Activated naive CD4-positive, alpha-beta T cell treated with anti-CD3 and anti-CD28 coated beads, Interleukin-2, amount 10 ng/mL, durations not matched to agents 7 days and 5 days (primary cell): ENCODE results near the gene THAP5.

ENCODE experiments used
- CTCF ChIA-PET: fragments of 350-600 bp; sonication (Branson Sonifier 250); formaldehyde crosslinking; loops from one replicate; lab custom pipeline; 2021; ENCODE audit warnings: antibody characterized with exemption; lab: Charles Lee
- DNase-seq: peaks from one replicate; pipeline ENCODE4 v3.0.0-alpha.2; 2020
- H3K27ac Mint-ChIP-seq: one replicate; pipeline ENCODE4 v1.8.0; 2021; ENCODE audit warnings: mild to moderate bottlenecking, moderate library complexity, mixed read lengths
- H3K27me3 Mint-ChIP-seq: one replicate; pipeline ENCODE4 v1.8.0; 2021; ENCODE audit warnings: mild to moderate bottlenecking, mixed read lengths
- H3K36me3 Mint-ChIP-seq: one replicate; pipeline ENCODE4 v1.8.0; 2021; ENCODE audit warnings: mixed read lengths
- H3K4me1 Mint-ChIP-seq: one replicate; pipeline ENCODE4 v1.8.0; 2021; ENCODE audit warnings: mixed read lengths
- H3K4me3 Mint-ChIP-seq: one replicate; pipeline ENCODE4 v1.8.0; 2021; ENCODE audit warnings: mild to moderate bottlenecking, moderate library complexity, mixed read lengths
- H3K9me3 Mint-ChIP-seq: one replicate; pipeline ENCODE4 v1.8.0; 2021; ENCODE audit warnings: mixed read lengths

The THAP5 gene

DNA sequence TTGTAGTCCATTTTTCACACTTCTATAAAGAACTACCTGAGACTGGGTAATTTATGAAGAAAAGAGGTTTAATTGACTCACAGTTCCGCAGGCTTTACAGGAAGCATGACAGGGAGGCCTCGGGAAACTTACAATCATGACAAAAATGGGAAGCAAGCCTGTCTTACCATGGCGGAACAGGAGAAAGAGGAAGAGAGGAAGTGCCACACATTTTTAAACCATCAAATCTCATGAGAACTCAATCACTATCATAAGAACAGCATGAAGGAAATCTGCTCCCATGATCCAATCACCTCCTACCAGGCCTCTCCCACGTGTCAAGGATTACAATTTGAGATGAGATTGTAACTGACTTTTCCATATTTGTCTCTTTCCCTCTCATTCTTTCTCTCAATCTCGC is 34.2 kb downstream of the THAP5 start:
- CTCF ChIA-PET = no interaction called here
- Mint-ChIP-seq H3K27ac (peak overlapping the region; percentile 34), H3K9me3 (no peaks in the 10 kb centered on the region), H3K27me3 (peaks cover 17% of the 10 kb centered on the region), H3K4me3 (no peak overlapping the region), H3K36me3 (no peaks in the 10 kb centered on the region), H3K4me1 (no peaks in the 10 kb centered on the region)
- DNase-seq = no peak

DNA sequence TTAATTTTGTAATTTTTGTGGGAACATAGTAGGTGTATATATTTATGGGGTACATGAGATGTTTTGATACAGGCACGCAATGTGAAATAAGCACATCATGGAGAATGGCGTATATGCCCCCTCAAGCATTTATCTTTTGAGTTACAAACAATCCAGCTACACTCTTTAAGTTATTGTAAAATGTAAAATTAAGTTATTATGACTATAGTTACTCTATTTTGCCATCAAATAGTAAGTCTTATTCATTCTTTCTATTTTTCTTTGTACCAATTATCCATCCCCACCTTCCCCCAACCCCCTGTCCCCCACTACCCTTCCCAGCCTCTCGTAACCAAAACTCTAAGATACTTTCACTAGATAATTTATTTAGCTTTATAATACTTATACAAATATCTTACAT is 35.8 kb downstream of the THAP5 start:
- H3K36me3 Mint-ChIP-seq = no peaks in the 10 kb centered on the region
- DNase-seq = no peak
- peaks cover 17% of the 10 kb centered on the region for H3K27me3 Mint-ChIP-seq
- CTCF ChIA-PET = no interaction called here
- no peak overlapping the region for H3K4me3 Mint-ChIP-seq
- H3K27ac Mint-ChIP-seq = no peak overlapping the region
- no peaks in the 10 kb centered on the region for H3K9me3 Mint-ChIP-seq
- H3K4me1 Mint-ChIP-seq = no peaks in the 10 kb centered on the region

DNA sequence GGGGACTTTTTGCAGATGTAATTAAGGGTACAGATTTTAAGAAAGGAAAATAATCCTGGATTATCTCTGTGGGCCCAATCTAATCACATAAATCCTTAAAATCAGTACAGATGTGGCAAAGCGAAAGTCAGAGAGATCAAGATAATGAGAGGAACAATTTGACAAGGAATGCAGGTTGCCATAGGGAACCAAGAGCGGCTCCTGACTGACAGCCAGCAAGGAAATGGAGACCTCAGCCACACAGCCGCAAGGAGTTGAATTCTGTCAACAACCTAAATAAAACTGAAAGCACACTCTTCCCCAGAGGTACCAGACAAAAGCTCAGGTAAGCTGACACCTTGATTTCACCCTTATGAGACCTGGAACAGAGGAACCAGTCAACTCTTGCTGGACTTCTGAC is 40.2 kb downstream of the THAP5 start:
- no peaks in the 10 kb centered on the region for H3K9me3 Mint-ChIP-seq
- no peak for DNase-seq
- peaks cover 3% of the 10 kb centered on the region for H3K27me3 Mint-ChIP-seq
- H3K4me3 Mint-ChIP-seq = no peak overlapping the region
- H3K36me3 Mint-ChIP-seq = peaks cover 1% of the 10 kb centered on the region
- no peak overlapping the region for H3K27ac Mint-ChIP-seq
- CTCF ChIA-PET = no interaction called here
- peaks cover 14% of the 10 kb centered on the region for H3K4me1 Mint-ChIP-seq

DNA sequence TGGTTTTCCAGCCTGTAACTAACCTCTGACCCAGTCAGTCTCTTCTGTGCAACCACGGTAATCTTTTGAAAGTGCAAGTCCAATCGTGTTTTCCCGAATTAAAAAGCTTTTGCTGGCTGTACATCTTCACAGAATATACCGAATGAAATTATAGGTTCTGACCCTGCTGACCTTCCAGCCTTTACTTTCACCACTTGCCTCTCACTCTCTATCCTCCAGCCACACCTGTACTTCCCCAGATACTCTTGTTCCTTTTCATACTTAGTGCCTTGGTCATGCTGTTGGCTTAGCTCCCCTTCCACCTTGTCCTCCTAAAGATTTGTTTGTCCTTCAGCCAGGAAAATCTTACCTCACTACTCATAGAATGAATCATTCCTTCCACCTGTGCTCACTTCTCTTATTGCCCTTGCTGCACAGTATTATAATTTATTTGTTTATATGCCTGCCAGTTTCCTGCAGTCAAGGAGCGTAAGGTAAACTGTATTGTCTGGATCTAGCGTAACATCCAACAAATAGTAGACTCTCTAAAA is 41.3 kb downstream of the THAP5 start:
- no peak overlapping the region for H3K4me3 Mint-ChIP-seq
- H3K27ac Mint-ChIP-seq = peak overlapping the region; percentile 17
- H3K36me3 Mint-ChIP-seq = peaks cover 1% of the 10 kb centered on the region
- CTCF ChIA-PET = no interaction called here
- H3K27me3 Mint-ChIP-seq = peaks cover 3% of the 10 kb centered on the region
- H3K4me1 Mint-ChIP-seq = peaks cover 25% of the 10 kb centered on the region
- DNase-seq = no peak
- no peaks in the 10 kb centered on the region for H3K9me3 Mint-ChIP-seq

DNA sequence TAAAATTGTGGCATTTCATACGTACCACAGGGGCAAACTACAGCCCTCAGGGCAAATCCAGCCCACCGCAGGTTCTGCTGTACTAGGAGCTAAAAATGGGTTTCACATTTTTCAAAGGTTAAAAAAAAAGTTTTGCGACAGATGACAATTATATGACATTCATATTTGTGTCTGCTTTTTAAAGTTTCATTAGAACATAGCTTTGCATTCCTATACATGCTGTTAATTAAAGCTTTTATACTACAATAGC is 42.8 kb downstream of the THAP5 start:
- CTCF ChIA-PET = interaction anchor here (0.5 kb wide), 1 partner anchor 345 kb away, joined by 3 read pairs; no protein-coding TSS in a partner anchor
- H3K27ac Mint-ChIP-seq = peak overlapping the region; percentile 99
- DNase-seq = no peak
- no peaks in the 10 kb centered on the region for H3K9me3 Mint-ChIP-seq
- H3K4me3 Mint-ChIP-seq = peak overlapping the region; percentile 92
- H3K36me3 Mint-ChIP-seq = peaks cover 6% of the 10 kb centered on the region
- H3K4me1 Mint-ChIP-seq = peaks cover 37% of the 10 kb centered on the region
- H3K27me3 Mint-ChIP-seq = no peaks in the 10 kb centered on the region

DNA sequence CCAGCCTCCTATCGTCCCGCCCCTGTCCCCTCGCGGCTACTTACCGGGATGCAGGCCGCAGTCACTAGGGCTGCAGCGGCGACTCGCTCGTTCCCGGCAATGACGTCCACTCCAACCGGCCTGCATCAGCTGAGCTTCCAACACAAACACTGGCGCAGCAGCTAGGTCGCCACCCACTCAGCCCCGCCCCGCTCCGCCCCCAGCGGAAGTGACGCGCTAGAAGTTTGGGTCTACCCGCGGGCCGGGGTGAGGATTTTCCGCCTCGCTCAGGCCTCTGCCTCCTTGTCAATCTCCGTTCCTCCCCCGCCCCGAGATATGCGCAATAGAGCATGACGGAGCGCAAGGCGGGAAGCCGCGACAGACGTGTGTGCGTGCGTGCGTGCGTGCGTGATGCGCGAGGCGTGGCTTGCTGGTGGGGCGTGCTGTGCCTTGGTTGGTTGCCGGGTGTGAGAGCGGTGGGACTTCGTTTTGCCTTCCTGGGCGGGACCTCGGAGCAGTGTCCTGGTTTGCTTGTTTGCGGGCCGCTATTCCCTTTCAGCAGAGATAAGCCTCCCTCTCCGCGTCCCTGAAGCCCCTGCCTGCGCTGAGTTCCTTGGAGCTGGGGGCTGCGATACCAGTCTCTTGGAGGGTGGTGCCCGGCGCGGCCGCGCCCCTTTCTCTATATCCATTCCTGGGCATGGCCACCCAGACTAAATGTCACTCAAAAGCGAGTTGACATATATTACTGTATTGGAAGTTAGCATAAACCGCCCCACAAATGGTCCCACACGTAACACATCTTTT is 43.3 kb downstream of the THAP5 start, which contains the start of gene PNPLA8:
TSS of gene PNPLA8 (minus strand) at position 151 of the 783 bp plus-strand sequence. CDS start 10,644 bp downstream, outside the sequence.
- Mint-ChIP-seq H3K27me3 (no peaks in the 10 kb centered on the region), H3K4me1 (peaks cover 42% of the 10 kb centered on the region), H3K36me3 (peaks cover 10% of the 10 kb centered on the region), H3K4me3 (peak within 1 kb of the TSS; percentile 92), H3K9me3 (no peaks in the 10 kb centered on the region), H3K27ac (peak within 1 kb of the TSS; percentile 99)
- CTCF ChIA-PET = interaction anchor here (0.5 to 1.5 kb wide), 2 partner anchors 34 to 345 kb away, joined by 3 read pairs; no protein-coding TSS in a partner anchor
- peak; percentile 100 for DNase-seq

DNA sequence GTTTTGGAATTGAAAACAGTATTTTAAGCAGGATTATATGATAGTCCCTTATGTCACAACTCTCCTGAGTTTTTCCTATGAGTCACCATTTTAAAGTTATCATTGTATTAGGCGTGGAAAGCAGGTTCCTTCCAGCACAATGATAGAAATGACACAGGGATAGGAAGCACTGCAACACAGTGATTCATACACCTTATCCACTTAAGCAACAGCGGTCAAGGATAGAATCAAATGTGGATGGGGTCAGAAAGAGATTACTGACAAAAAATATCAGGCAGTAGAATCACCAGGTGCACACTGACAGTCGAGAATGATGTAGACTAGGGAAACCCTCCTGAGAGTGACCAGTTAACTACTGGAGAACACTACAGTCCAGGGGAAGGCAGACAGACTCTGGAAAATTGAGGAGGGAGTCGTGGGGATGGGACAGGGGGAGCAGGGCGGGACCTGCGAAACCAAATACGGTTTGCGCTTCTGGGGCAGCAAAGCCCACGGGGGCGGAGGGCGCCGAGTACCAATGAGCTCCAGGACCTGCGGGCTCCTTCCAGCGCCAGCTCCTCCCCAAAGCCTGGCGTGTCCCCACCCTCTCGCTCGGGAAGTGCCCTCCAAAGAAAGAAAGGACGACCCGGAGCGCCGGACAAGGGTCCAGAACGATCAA is 44.0 kb downstream of the THAP5 start:
- Mint-ChIP-seq H3K9me3 (no peaks in the 10 kb centered on the region), H3K4me1 (peaks cover 43% of the 10 kb centered on the region), H3K27ac (peak overlapping the region; percentile 99), H3K4me3 (peak overlapping the region; percentile 92), H3K27me3 (no peaks in the 10 kb centered on the region), H3K36me3 (peaks cover 12% of the 10 kb centered on the region)
- no peak for DNase-seq
- CTCF ChIA-PET = interaction anchor here (1.5 kb wide), 1 partner anchor 35 kb away, joined by 3 read pairs; no protein-coding TSS in a partner anchor

DNA sequence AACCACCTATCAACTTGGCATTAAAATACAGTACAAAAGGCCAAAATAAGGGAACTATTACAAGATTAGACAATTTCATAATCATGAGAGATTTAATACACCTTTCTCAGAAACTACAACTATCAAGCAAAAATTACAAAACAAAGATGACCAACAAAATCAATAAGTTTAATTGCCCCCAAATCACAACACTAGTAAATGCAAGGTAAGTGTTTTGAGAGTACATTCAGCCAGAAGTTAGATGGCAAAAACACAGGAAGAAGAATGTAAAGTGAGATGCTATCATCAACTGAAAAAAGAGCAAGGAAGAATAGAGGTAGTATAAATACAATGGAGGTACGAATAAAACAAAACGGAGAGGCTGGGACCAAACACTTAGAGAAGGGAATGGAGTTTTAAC is 46.7 kb downstream of the THAP5 start:
- Mint-ChIP-seq H3K27me3 (no peaks in the 10 kb centered on the region), H3K36me3 (peaks cover 29% of the 10 kb centered on the region), H3K4me3 (peak overlapping the region; percentile 1), H3K4me1 (peaks cover 43% of the 10 kb centered on the region), H3K9me3 (no peaks in the 10 kb centered on the region), H3K27ac (peak overlapping the region; percentile 19)
- DNase-seq = no peak
- CTCF ChIA-PET = no interaction called here

DNA sequence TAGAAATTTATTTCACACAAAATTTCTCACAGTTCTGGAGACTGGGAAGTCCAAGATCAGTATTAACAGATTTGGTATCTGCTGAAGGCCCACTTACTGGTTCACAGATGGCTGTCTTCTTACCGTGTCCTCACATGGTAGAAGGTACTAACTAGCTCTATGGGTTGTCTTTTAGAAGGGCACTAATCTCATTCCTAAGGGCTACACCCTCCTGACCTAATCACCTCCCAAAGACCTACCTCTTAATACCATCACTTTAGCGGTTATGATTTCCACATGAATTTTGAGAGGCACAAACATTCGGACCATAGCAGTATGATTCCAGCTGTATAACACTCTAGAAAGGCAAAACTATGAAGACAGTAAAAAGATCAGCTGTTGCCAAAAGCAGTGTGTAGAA is 51.6 kb downstream of the THAP5 start:
- Mint-ChIP-seq H3K27me3 (no peaks in the 10 kb centered on the region), H3K27ac (no peak overlapping the region), H3K4me3 (no peak overlapping the region), H3K36me3 (peaks cover 42% of the 10 kb centered on the region), H3K4me1 (peaks cover 15% of the 10 kb centered on the region), H3K9me3 (no peaks in the 10 kb centered on the region)
- CTCF ChIA-PET = interaction anchor here (1.9 kb wide), 1 partner anchor 21 kb away, joined by 7 read pairs; no protein-coding TSS in a partner anchor
- DNase-seq = no peak

DNA sequence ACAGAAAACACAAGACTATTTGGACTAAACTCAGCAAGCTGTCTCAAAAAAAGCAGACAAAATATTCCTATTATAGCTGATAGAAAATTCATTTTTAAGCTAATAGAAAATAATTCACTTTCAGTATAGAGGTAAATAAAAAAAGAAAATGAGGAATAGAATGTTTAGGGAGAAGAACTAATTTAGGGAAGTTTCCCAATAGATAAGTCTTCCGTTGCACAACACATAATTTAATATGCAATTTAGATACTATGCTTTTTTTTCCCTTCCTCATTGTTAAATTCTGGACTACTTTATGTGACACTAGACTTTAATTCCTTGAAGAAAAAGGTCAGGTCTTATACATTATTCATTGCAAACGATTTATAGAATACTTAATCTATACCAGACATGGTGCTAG is 53.9 kb downstream of the THAP5 start:
- CTCF ChIA-PET = no interaction called here
- Mint-ChIP-seq H3K36me3 (peaks cover 43% of the 10 kb centered on the region), H3K9me3 (no peaks in the 10 kb centered on the region), H3K4me1 (no peaks in the 10 kb centered on the region), H3K4me3 (no peak overlapping the region), H3K27me3 (no peaks in the 10 kb centered on the region), H3K27ac (no peak overlapping the region)
- no peak for DNase-seq

DNA sequence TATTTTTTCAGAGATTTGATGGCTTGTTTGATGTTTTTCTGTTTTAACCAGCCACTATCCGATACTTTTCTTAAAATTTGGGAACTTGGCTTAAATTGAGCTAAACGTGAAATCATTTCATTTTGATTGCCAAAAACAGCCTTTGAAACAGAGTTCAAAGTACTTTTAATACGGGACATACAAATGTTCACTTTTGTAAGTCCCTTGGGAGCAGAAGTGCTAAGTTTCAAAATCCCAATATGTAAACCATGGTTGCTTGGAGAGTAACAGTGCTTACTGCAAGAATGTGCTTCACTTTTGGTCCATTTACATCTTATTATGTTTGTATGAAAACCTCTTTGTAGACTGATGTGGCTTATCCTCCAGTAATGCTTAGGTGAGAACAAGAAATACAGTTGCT is 54.5 kb downstream of the THAP5 start:
- Mint-ChIP-seq H3K36me3 (peaks cover 46% of the 10 kb centered on the region), H3K4me3 (no peak overlapping the region), H3K4me1 (no peaks in the 10 kb centered on the region), H3K9me3 (no peaks in the 10 kb centered on the region), H3K27me3 (no peaks in the 10 kb centered on the region), H3K27ac (no peak overlapping the region)
- CTCF ChIA-PET = no interaction called here
- no peak for DNase-seq
